Heart left ventricle (tissue), 16 donors: ENCODE measurements around the gene PCSK4. TPM values are rescaled to one million over a fixed set of nuclear protein-coding genes. Genes with fewer than 3 reads are reported as not detected.

Experiments
- ATAC-seq, 4 donors: fragments of 200-7000 bp; cut with Tn5 transposase; one replicate each; pipeline ENCODE4 v1.9.1; 2020 to 2022; ENCODE audit warnings: moderate library complexity in 4 of 4, mild to moderate bottlenecking in 3 of 4, moderate number of reproducible peaks in 1 of 4
- DNase-seq, 5 donors: peaks; one replicate each; pipeline ENCODE4 v3.0.0-alpha.2; 2020
- H3K27ac ChIP-seq, 12 donors: fragments of 200-600 bp; sonication (generic) in 4 of 12; one replicate each; pipeline versions ENCODE4 v1.5.0 to v1.8.0; 2016 to 2022; ENCODE audit warnings: mild to moderate bottlenecking in 2 of 12
- H3K27me3 ChIP-seq, 9 donors: fragments of 200-600 bp; sonication (generic) in 2 of 9; one replicate each; pipeline versions ENCODE4 v1.5.1 to v1.8.0; 2016 to 2022; ENCODE audit warnings: mild to moderate bottlenecking in 3 of 9
- H3K36me3 ChIP-seq, 9 donors: fragments of 200-600 bp; sonication (generic) in 2 of 9; one replicate each; pipeline versions ENCODE4 v1.5.0 to v1.8.0; 2018 to 2022; ENCODE audit warnings: mild to moderate bottlenecking in 2 of 9
- H3K4me1 ChIP-seq, 12 donors: fragments of 200-600 bp; sonication (generic) in 4 of 12; one replicate each; pipeline versions ENCODE4 v1.5.0 to v1.8.0; 2016 to 2022; ENCODE audit warnings: mild to moderate bottlenecking in 3 of 12
- H3K4me3 ChIP-seq, 12 donors: fragments of 200-600 bp; sonication (generic) in 4 of 12; one replicate each; pipeline versions ENCODE4 v1.5.0 to v1.8.0; 2017 to 2022; ENCODE audit warnings: mild to moderate bottlenecking in 9 of 12, moderate library complexity in 4 of 12
- H3K9me3 ChIP-seq, 12 donors: fragments of 200-600 bp; sonication (generic) in 4 of 12; one replicate each; pipeline versions ENCODE4 v1.5.0 to v1.8.0; 2016 to 2022; ENCODE audit warnings: mild to moderate bottlenecking in 1 of 12
- CTCF ChIP-seq, 12 donors: fragments of 200-600 bp; sonication (generic) in 4 of 12; IDR thresholded peaks; one replicate each; pipeline versions ENCODE4 v1.5.0 to v1.8.0; 2018 to 2022; ENCODE audit warnings: antibody characterized with exemption in 12 of 12, mild to moderate bottlenecking in 5 of 12
- POLR2A ChIP-seq, 2 donors: fragments of 450-650 bp; IDR thresholded peaks; one replicate each; pipeline ENCODE4 v1.6.1; 2017; ENCODE audit warnings: antibody characterized with exemption in 2 of 2, mild to moderate bottlenecking in 2 of 2, moderate library complexity in 2 of 2
- WGBS, 4 donors: extraction: QIAGEN DNeasy Blood & Tissue Kit in 2 of 4; methylation state at CpG; one replicate each; pipeline versions ENCODE4 v1.1.5 to v1.1.7; 2013 to 2018; 5-methylcytosine and 5-hydroxymethylcytosine counted together
- intact Hi-C, 10 donors: fragments of 100-400 bp; cut with DNase I; formaldehyde crosslinking; loops; one replicate each; pipeline versions ENCODE4 v1.11.1 to v1.14.2; 2022
- polyA plus RNA-seq, 2 donors: library from polyadenylated mRNA; stranded (reverse); fragments of 200-250 nt; gene quantifications; one replicate each; pipeline ENCODE4 v1.2.3, GENCODE V29; 2013
- total RNA-seq, 9 donors: library from RNA; depleted of rRNA in 2 of 9; stranded (reverse); fragments of >200 nt in 2 of 9; fragmentation: NEBNext Ultra II Directional in 3 of 9; extraction: Animal tissue kit (Norgen Biotek cat#: 25700) in 3 of 9; gene quantifications; one replicate each; pipeline versions ENCODE4 v1.1.0 to v1.2.4, GENCODE V29; 2016 to 2023
- donor health status: ischemic (EF 13 %, LVEDD 7.1; RV severe dilation, severe dysfunction).
- donor health status: healthy with polysubstance abuse.
- donor health status: DM: no; HTN: yes; CAD: no.
- donor health status: DM: no; HTN: no; CAD: no.
- donor health status: ischemic (EF 25% LVEDD 6.9; RV normal size, moderate dysfunction).
- donor health status: ischemic (EF 25% LVEDD 5.7; RV mildly dilated, moderate dysfunction).
- donor health status: healthy.
- donor health status: DM: yes; HTN: yes; CAD: no.
- donor health status: ischemic (EF 35%, LVEDD 5.7; RV mildly dilated, moderate dysfunction).
- donor health status: nonischemic (EF 11% LVEDD 7.7; RV severe dilation, severe dysfunction).
- donor health status: DM: yes; HTN: yes; CAD: no.
- donor health status: PGD.
- donor health status: ischemic (EF 29% LVEDD 5.4; RV normal size, mild dysfunction).
- donor health status: nonischemic (EF 23%, LVEDD 6.1; RV moderate dilation, normal function).

Gene PCSK4
- total and polyA plus RNA-seq, 11 donors: 0.31 to 1.9 (median 1.2) TPM

- DNase-seq (no peak), ATAC-seq (no peak)
- H3K9me3 ChIP-seq: no peaks in the 10 kb centered on the region
- no peaks in the 10 kb centered on the region for H3K27me3 ChIP-seq
- H3K4me3 ChIP-seq: no peak overlapping the region
- peaks cover 0 to 82% (median 78%) of the 10 kb centered on the region in 9 donors for H3K36me3 ChIP-seq
- no peak for TF ChIP-seq CTCF (IDR thresholded peaks at IDR 0.05)
- no peak for TF ChIP-seq POLR2A (IDR thresholded peaks at IDR 0.05)
- WGBS, 4 donors: 90 to 95% (median 93%) methylated on average over 16 of the region's 16 CpGs
- peaks cover 0 to 24% (median 3%) of the 10 kb centered on the region in 12 donors for H3K4me1 ChIP-seq
- intact Hi-C loops: no loop called here
- H3K27ac ChIP-seq: no peak overlapping the region
Observed at GRCh38 chr19:1432507-1432887, 57.7 kb downstream of the PCSK4 start.

- no peak for DNase-seq
- ATAC-seq: no peak
- peaks cover 0 to 28% (median 3%) of the 10 kb centered on the region in 12 donors for H3K4me1 ChIP-seq
- H3K4me3 ChIP-seq: no peak overlapping the region
- H3K36me3 ChIP-seq: peaks cover 0 to 87% (median 82%) of the 10 kb centered on the region in 9 donors
- H3K27me3 ChIP-seq: no peaks in the 10 kb centered on the region
- TF ChIP-seq CTCF (IDR thresholded peaks at IDR 0.05) (no peak), POLR2A (IDR thresholded peaks at IDR 0.05) (no peak)
- no peaks in the 10 kb centered on the region for H3K9me3 ChIP-seq
- intact Hi-C loops: no loop called here
- WGBS, 4 donors: 89 to 94% (median 91%) methylated on average over 20 to 24 of the region's 24 CpGs
- no peak overlapping the region for H3K27ac ChIP-seq
Observed at GRCh38 chr19:1431759-1432506, 58.2 kb downstream of the PCSK4 start.

Other genes starting within 250 kb of the PCSK4 start
- 100 to 1,000 TPM; 201 to 584 (median 450) TPM for gene ATP5F1D, start 248.6 kb downstream of the PCSK4 start, total RNA-seq
- 1,000 to 10,000 TPM in 1 of 2 donors, 100 to 1,000 TPM in 1; 459 to 1,034 TPM for gene ATP5F1D, start 248.6 kb downstream of the PCSK4 start, polyA plus RNA-seq
- 100 to 1,000 TPM in 1 of 9 donors, 10 to 100 TPM in 8; 25.8 to 115 (median 60.5) TPM for gene MIDN, start 241.8 kb downstream of the PCSK4 start, total RNA-seq
- 10 to 100 TPM; 31.5 to 33.6 TPM for gene MIDN, start 241.8 kb downstream of the PCSK4 start, polyA plus RNA-seq
- 100 to 1,000 TPM; 149 to 425 (median 269) TPM for gene CIRBP, start 221.0 kb downstream of the PCSK4 start, total RNA-seq
- 100 to 1,000 TPM; 217 to 282 TPM for gene CIRBP, start 221.0 kb downstream of the PCSK4 start, polyA plus RNA-seq
- 10 to 100 TPM; 11.6 to 46.7 (median 18.7) TPM for gene FAM174C, start 214.8 kb downstream of the PCSK4 start, total RNA-seq
- gene FAM174C, start 214.8 kb downstream of the PCSK4 start, polyA plus RNA-seq: 10 to 100 TPM; 23.8 to 56.4 TPM
- gene EFNA2, start 204.5 kb downstream of the PCSK4 start, total RNA-seq: not detected
- gene EFNA2, start 204.5 kb downstream of the PCSK4 start, polyA plus RNA-seq: not detected
- gene NDUFS7, start 106.4 kb downstream of the PCSK4 start, total RNA-seq: 100 to 1,000 TPM; 205 to 717 (median 336) TPM
- 100 to 1,000 TPM; 251 to 634 TPM for gene NDUFS7, start 106.4 kb downstream of the PCSK4 start, polyA plus RNA-seq
- gene GAMT, start 88.8 kb downstream of the PCSK4 start, total RNA-seq: 100 to 1,000 TPM in 1 of 9 donors, 10 to 100 TPM in 8; 35.9 to 167 (median 62.5) TPM
- gene GAMT, start 88.8 kb downstream of the PCSK4 start, polyA plus RNA-seq: 100 to 1,000 TPM in 1 of 2 donors, 10 to 100 TPM in 1; 21.9 to 180 TPM
- gene DAZAP1, start 82.8 kb downstream of the PCSK4 start, total RNA-seq: 100 to 1,000 TPM in 1 of 9 donors, 10 to 100 TPM in 8; 36.8 to 124 (median 78.5) TPM
- 100 to 1,000 TPM in 1 of 2 donors, 10 to 100 TPM in 1; 65.8 to 128 TPM for gene DAZAP1, start 82.8 kb downstream of the PCSK4 start, polyA plus RNA-seq
- 1,000 to 10,000 TPM in 2 of 9 donors, 100 to 1,000 TPM in 7; 468 to 2,348 (median 669) TPM for gene RPS15, start 52.0 kb downstream of the PCSK4 start, total RNA-seq
- 1,000 to 10,000 TPM; 2,165 to 2,683 TPM for gene RPS15, start 52.0 kb downstream of the PCSK4 start, polyA plus RNA-seq
- gene APC2, start 40.2 kb downstream of the PCSK4 start, total RNA-seq: under 1 TPM in 8 of 9 donors, not detected in 1; 0.04 to 0.72 (median 0.14) TPM
- under 1 TPM; 0.07 to 0.08 TPM for gene APC2, start 40.2 kb downstream of the PCSK4 start, polyA plus RNA-seq
- gene C19orf25, start 11.1 kb downstream of the PCSK4 start, total RNA-seq: 10 to 100 TPM in 8 of 9 donors, 1 to 10 TPM in 1; 9.4 to 29.2 (median 15.7) TPM
- gene C19orf25, start 11.1 kb downstream of the PCSK4 start, polyA plus RNA-seq: 10 to 100 TPM; 27.6 to 27.8 TPM
- 1 to 10 TPM; 1.9 to 6.0 (median 3.5) TPM for gene REEP6, start 831 bp upstream of the PCSK4 start, total RNA-seq
- gene REEP6, start 831 bp upstream of the PCSK4 start, polyA plus RNA-seq: 1 to 10 TPM; 3.6 to 4.1 TPM
- 10 to 100 TPM; 24.4 to 53.6 (median 33.9) TPM for gene ADAMTSL5, start 22.7 kb upstream of the PCSK4 start, total RNA-seq
- 10 to 100 TPM; 20.8 to 25.5 TPM for gene ADAMTSL5, start 22.7 kb upstream of the PCSK4 start, polyA plus RNA-seq
- gene PLK5, start 33.7 kb upstream of the PCSK4 start, total RNA-seq: under 1 TPM in 1 of 9 donors, not detected in 8; 0.17 TPM
- gene PLK5, start 33.7 kb upstream of the PCSK4 start, polyA plus RNA-seq: under 1 TPM in 1 of 2 donors, not detected in 1; 0.30 TPM
- gene MEX3D, start 78.0 kb upstream of the PCSK4 start, total RNA-seq: 10 to 100 TPM in 4 of 9 donors, 1 to 10 TPM in 5; 6.1 to 18.6 (median 9.6) TPM
- 1 to 10 TPM; 1.9 to 6.0 TPM for gene MEX3D, start 78.0 kb upstream of the PCSK4 start, polyA plus RNA-seq
- 100 to 1,000 TPM in 2 of 9 donors, 10 to 100 TPM in 7; 38.6 to 107 (median 62.5) TPM for gene MBD3, start 102.5 kb upstream of the PCSK4 start, total RNA-seq
- gene MBD3, start 102.5 kb upstream of the PCSK4 start, polyA plus RNA-seq: 100 to 1,000 TPM; 110 to 146 TPM
- 100 to 1,000 TPM; 170 to 982 (median 690) TPM for gene UQCR11, start 115.1 kb upstream of the PCSK4 start, total RNA-seq
- gene UQCR11, start 115.1 kb upstream of the PCSK4 start, polyA plus RNA-seq: 100 to 1,000 TPM; 271 to 329 TPM
- gene TCF3, start 162.3 kb upstream of the PCSK4 start, total RNA-seq: 10 to 100 TPM; 13.2 to 38.0 (median 22.3) TPM
- gene TCF3, start 162.3 kb upstream of the PCSK4 start, polyA plus RNA-seq: 10 to 100 TPM; 13.4 to 40.2 TPM